CD8-positive, alpha-beta memory T cell (primary cell): ENCODE measurements around the gene CYP4F3. TPM values are rescaled to one million over a fixed set of nuclear protein-coding genes. Genes with fewer than 3 reads are reported as not detected.
"Not testable (repeated sequence)": the region's sequence is repeated elsewhere in the genome, so short reads cannot be mapped to it uniquely, and the experiment has no call there.

Source experiments
- CTCF ChIA-PET: fragments of 350-600 bp; sonication (Branson Sonifier 250); formaldehyde crosslinking; loops from one replicate; lab custom pipeline; 2021; ENCODE audit warnings: antibody characterized with exemption; lab: Charles Lee
- POLR2A ChIA-PET: fragments of 350-600 bp; sonication (Branson Sonifier 250); formaldehyde crosslinking; loops from one replicate; lab custom pipeline; 2021; ENCODE audit warnings: antibody characterized with exemption; lab: Charles Lee
- DNase-seq, 5 donors: peaks; one replicate each; pipeline versions ENCODE4 v3.0.0 to v3.0.0-alpha.2; 2020 to 2022; ENCODE audit warnings: mixed read lengths in 1 of 5
- H3K27ac ChIP-seq: one replicate; pipeline ENCODE4 v1.7.0; 2013; ENCODE audit warnings: low read depth, mild to moderate bottlenecking, low read length, moderate library complexity
- H3K27me3 ChIP-seq: 2 replicates; pipeline ENCODE4 v1.7.0; 2013; ENCODE audit warnings: low read length, mild to moderate bottlenecking; ENCODE audit not compliant: insufficient read depth, poor library complexity, severe bottlenecking
- H3K36me3 ChIP-seq: 2 replicates; pipeline ENCODE4 v1.7.0; 2013; ENCODE audit warnings: mild to moderate bottlenecking, low read length, moderate library complexity; ENCODE audit not compliant: insufficient read depth
- H3K4me1 ChIP-seq: 2 replicates; pipeline ENCODE4 v1.7.0; 2013; ENCODE audit warnings: mild to moderate bottlenecking, low read length, moderate library complexity; ENCODE audit not compliant: insufficient read depth
- H3K4me3 ChIP-seq: 2 replicates; pipeline ENCODE4 v1.7.0; 2013; ENCODE audit warnings: mild to moderate bottlenecking, low read length
- H3K9me3 ChIP-seq: 2 replicates; pipeline ENCODE4 v1.7.0; 2013; ENCODE audit warnings: mild to moderate bottlenecking, low read length
- H3K27ac Mint-ChIP-seq, 8 donors: one replicate each; pipeline ENCODE4 v1.8.0; 2020 to 2021; ENCODE audit warnings: mixed read lengths in 8 of 8, mild to moderate bottlenecking in 6 of 8, inconsistent platforms in 3 of 8, moderate library complexity in 3 of 8
- H3K27me3 Mint-ChIP-seq, 2 donors: one replicate each; pipeline ENCODE4 v1.8.0; 2020 to 2021; ENCODE audit warnings: mixed read lengths in 2 of 2, mild to moderate bottlenecking in 1 of 2, moderate library complexity in 1 of 2
- H3K36me3 Mint-ChIP-seq, 3 donors: one replicate each; pipeline ENCODE4 v1.8.0; 2020 to 2021; ENCODE audit warnings: mixed read lengths in 3 of 3, inconsistent platforms in 1 of 3, mild to moderate bottlenecking in 1 of 3
- H3K4me1 Mint-ChIP-seq, 3 donors: one replicate each; pipeline ENCODE4 v1.8.0; 2020 to 2021; ENCODE audit warnings: mixed read lengths in 3 of 3, inconsistent platforms in 1 of 3, mild to moderate bottlenecking in 1 of 3
- H3K4me3 Mint-ChIP-seq, 7 donors: one replicate each; pipeline ENCODE4 v1.8.0; 2020 to 2021; ENCODE audit warnings: mixed read lengths in 7 of 7, mild to moderate bottlenecking in 6 of 7, moderate library complexity in 4 of 7, inconsistent platforms in 2 of 7
- H3K9me3 Mint-ChIP-seq, 5 donors: one replicate each; pipeline ENCODE4 v1.8.0; 2020 to 2022; ENCODE audit warnings: mixed read lengths in 5 of 5, mild to moderate bottlenecking in 3 of 5, moderate library complexity in 2 of 5, inconsistent platforms in 1 of 5
- polyA plus RNA-seq: library from polyadenylated mRNA; unstranded; fragments of 300-500 nt; fragmentation: Illumina TruSeq; gene quantifications from one replicate; pipeline ENCODE4 v1.2.3, GENCODE V29; 2021
- total RNA-seq, 2 experiments: library from RNA; stranded (reverse); gene quantifications; one replicate each; pipeline ENCODE4 v1.2.3, GENCODE V29; 2021

The CYP4F3 gene
- total and polyA plus RNA-seq, 3 experiments from 2014 or later, result 0.16 to 0.28 TPM; not detected in 1

DNA sequence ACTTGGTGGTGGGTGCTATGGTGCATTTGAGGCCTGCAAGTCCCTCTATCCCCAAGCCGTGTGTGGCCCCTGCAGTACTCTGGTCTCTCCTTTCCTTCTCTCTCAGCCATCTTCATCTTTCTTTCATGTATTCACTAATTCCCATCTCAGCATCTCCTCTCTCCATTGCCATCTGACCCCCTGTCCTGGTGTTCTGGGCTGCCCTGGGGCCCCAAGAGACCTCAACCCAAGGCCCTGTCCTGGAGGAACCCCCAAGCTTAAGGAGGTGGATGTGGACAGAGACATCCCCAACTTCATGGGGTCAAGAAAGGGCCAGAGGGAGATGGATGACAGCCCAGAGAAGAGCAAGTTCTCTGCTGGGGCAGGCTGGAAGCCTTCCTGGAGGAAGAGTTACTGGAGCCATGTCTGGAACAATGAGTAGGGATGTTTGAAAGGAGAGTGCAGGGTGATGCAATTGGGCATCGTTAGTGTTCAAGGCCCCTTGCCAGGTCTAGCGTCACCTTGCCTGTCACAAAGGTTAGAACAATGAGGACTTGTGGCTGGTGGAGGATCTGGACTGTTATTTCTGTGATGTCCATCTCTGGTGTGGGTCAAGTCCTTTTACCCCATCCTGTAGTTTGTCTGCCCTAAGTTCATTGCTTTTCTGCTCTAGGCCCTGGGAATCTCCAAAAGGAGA is 3.5 kb downstream of the CYP4F3 start:
- Mint-ChIP-seq H3K36me3 (no peaks in the 10 kb centered on the region), H3K9me3 (no peaks in the 10 kb centered on the region), H3K27me3 (peaks cover 7 to 42% of the 10 kb centered on the region in 2 donors), H3K4me3 (no peak overlapping the region), H3K4me1 (peaks cover 2 to 5% (median 3%) of the 10 kb centered on the region in 3 donors), H3K27ac (no peak overlapping the region)
- ChIA-PET POLR2A (no interaction called here), CTCF (no interaction called here)
- Histone ChIP-seq H3K27me3 (no peaks in the 10 kb centered on the region), H3K4me3 (no peak overlapping the region), H3K9me3 (no peaks in the 10 kb centered on the region), H3K36me3 (no peaks in the 10 kb centered on the region), H3K27ac (no peak overlapping the region), H3K4me1 (no peaks in the 10 kb centered on the region)
- no peak for DNase-seq

DNA sequence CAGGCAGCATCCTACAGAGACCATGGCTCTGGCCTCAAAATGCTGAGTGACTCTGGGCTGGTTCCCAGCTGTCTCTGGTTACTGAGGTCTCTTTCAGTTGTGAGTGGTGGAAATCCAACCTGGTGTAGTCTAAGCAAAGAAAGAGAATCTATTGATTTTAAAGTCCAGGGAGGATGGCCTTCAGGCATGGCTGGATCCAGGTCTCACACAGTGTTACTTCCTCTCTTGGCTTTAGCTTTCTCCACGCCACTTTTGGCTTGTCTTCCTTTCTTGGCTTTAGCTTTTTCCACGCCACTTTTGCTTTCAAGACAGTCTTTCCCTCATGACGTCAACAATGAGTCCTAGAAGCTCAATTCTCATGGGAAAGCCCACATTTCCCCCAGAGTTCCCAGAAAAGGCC is 4.1 kb downstream of the CYP4F3 start:
- Mint-ChIP-seq H3K27me3 (peaks cover 7 to 36% of the 10 kb centered on the region in 2 donors), H3K4me3 (no peak overlapping the region), H3K36me3 (no peaks in the 10 kb centered on the region), H3K4me1 (peaks cover 2 to 5% (median 3%) of the 10 kb centered on the region in 3 donors), H3K27ac (peak overlapping the region in 1 of 8 donors; percentile 21), H3K9me3 (no peaks in the 10 kb centered on the region)
- Histone ChIP-seq H3K36me3 (no peaks in the 10 kb centered on the region), H3K27ac (no peak overlapping the region), H3K4me1 (no peaks in the 10 kb centered on the region), H3K4me3 (no peak overlapping the region), H3K27me3 (no peaks in the 10 kb centered on the region), H3K9me3 (no peaks in the 10 kb centered on the region)
- no peak for DNase-seq
- POLR2A ChIA-PET, result no interaction called here
- CTCF ChIA-PET, result no interaction called here

DNA sequence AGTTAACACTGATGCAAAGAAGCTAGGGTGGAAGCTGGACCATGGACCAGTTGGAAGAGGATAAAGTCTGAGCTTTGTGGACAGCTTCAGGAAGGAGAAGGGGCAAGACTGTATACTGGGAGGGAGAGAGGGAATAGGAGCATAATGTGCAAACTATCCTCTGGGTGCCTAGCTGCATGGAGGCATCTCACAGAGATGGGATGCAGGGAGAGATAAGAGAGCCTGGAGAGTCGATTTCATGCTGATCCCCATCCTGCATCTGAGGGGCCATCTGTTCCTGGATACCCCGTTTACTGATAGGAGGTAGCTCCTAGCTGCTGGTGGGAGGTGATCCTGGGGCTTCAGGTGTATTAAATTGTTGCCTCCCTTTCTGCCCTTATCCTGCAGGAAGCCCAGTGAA is 8.8 kb downstream of the CYP4F3 start:
- H3K4me1 Mint-ChIP-seq, result no peaks in the 10 kb centered on the region
- peak overlapping the region in 1 of 7 donors; percentile 23 for H3K4me3 Mint-ChIP-seq
- no peaks in the 10 kb centered on the region for H3K27me3 ChIP-seq
- H3K9me3 Mint-ChIP-seq, result no peaks in the 10 kb centered on the region
- no peaks in the 10 kb centered on the region for H3K36me3 Mint-ChIP-seq
- no peak for DNase-seq
- H3K36me3 ChIP-seq, result no peaks in the 10 kb centered on the region
- no peak overlapping the region for H3K27ac ChIP-seq
- no peaks in the 10 kb centered on the region for H3K4me1 ChIP-seq
- peaks cover 7 to 35% of the 10 kb centered on the region in 2 donors for H3K27me3 Mint-ChIP-seq
- ChIA-PET CTCF (interaction anchor here (0.9 kb wide), 1 partner anchor 13 kb away, joined by 3 read pairs; no protein-coding TSS in a partner anchor), POLR2A (no interaction called here)
- no peak overlapping the region for H3K4me3 ChIP-seq
- H3K9me3 ChIP-seq, result no peaks in the 10 kb centered on the region
- no peak overlapping the region for H3K27ac Mint-ChIP-seq

- H3K36me3 Mint-ChIP-seq, H3K27me3 ChIP-seq, H3K36me3 ChIP-seq, H3K4me3 Mint-ChIP-seq, H3K4me1 ChIP-seq, H3K9me3 Mint-ChIP-seq, H3K27ac Mint-ChIP-seq, DNase-seq, H3K4me1 Mint-ChIP-seq, H3K9me3 ChIP-seq, H3K4me3 ChIP-seq, H3K27ac ChIP-seq, POLR2A ChIA-PET: not testable (repeated sequence)
- CTCF ChIA-PET, result interaction anchor here (0.9 kb wide), 1 partner anchor 14 kb away, joined by 3 read pairs; no protein-coding TSS in a partner anchor
- H3K27me3 Mint-ChIP-seq, result peaks cover 8 to 37% of the 10 kb centered on the region in 2 donors
These were observed 9.4 kb downstream of the CYP4F3 start for GRCh38 chr19:15650123-15650522.

GRCh38 chr19:15651791-15652190 is 11.1 kb downstream of the CYP4F3 start:
- Histone ChIP-seq H3K36me3 (no peaks in the 10 kb centered on the region), H3K27ac (no peak overlapping the region), H3K27me3 (no peaks in the 10 kb centered on the region), H3K4me3 (no peak overlapping the region), H3K9me3 (no peaks in the 10 kb centered on the region), H3K4me1 (no peaks in the 10 kb centered on the region)
- Mint-ChIP-seq H3K27me3 (peaks cover 5 to 37% of the 10 kb centered on the region in 2 donors), H3K27ac (no peak overlapping the region), H3K4me1 (no peaks in the 10 kb centered on the region), H3K4me3 (no peak overlapping the region), H3K36me3 (no peaks in the 10 kb centered on the region), H3K9me3 (no peaks in the 10 kb centered on the region)
- DNase-seq, result no peak
- POLR2A ChIA-PET, result no interaction called here
- CTCF ChIA-PET, result no interaction called here

DNA sequence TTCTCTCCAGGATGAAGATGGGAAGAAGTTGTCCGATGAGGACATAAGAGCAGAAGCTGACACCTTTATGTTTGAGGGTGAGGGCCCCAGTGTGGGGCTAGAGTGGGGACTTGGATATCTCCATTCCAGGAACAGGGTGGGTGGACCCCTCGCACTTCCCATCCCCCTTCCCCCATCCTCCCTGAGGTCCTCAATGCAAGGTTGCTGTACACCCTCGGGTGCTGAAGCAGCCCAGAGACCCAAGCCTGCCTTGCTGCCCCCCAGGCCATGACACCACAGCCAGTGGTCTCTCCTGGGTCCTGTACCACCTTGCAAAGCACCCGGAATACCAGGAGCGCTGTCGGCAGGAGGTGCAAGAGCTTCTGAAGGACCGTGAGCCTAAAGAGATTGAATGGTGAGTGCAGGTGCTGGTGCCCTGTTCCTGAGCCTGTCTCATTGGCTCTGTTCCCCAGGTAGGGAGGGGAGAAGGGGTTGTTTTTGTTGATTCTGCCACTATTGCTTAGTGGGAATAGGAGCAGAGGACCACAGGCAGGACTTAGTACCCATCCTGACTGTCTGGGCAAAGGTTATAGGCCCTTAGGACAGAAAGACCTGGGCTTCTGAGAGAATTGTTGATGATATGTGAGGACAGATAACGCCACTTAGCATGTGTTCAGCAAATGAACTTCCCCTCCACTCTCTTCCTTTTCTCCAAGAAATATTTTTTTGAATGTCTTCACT is 12.0 kb downstream of the CYP4F3 start:
- H3K27ac ChIP-seq, result no peak overlapping the region
- ChIA-PET CTCF (no interaction called here), POLR2A (no interaction called here)
- Mint-ChIP-seq H3K4me1 (no peaks in the 10 kb centered on the region), H3K4me3 (no peak overlapping the region), H3K36me3 (no peaks in the 10 kb centered on the region), H3K9me3 (no peaks in the 10 kb centered on the region), H3K27ac (no peak overlapping the region), H3K27me3 (peaks cover 5 to 43% of the 10 kb centered on the region in 2 donors)
- no peaks in the 10 kb centered on the region for H3K9me3 ChIP-seq
- H3K4me1 ChIP-seq, result no peaks in the 10 kb centered on the region
- H3K36me3 ChIP-seq, result no peaks in the 10 kb centered on the region
- DNase-seq, result no peak
- H3K4me3 ChIP-seq, result no peak overlapping the region
- no peaks in the 10 kb centered on the region for H3K27me3 ChIP-seq

DNA sequence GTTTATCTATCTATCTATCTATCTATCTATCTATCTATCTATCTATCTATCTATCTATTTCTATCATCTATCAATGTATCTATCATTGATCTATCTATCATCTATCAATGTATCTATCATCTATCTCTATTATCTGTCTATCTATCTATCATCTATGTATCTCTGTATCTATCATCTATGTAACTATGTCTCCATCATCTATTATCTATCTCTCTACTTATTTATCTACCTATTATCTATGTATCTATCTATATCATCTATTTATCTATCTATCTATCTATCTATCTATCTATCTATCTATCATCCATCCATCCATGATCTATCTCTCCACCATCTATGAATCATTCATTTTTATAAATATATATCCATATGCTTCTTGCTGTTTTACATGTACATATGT is 15.8 kb downstream of the CYP4F3 start:
- H3K4me3 Mint-ChIP-seq, result no peak overlapping the region
- Histone ChIP-seq H3K4me1 (no peaks in the 10 kb centered on the region), H3K27me3 (no peaks in the 10 kb centered on the region), H3K36me3 (no peaks in the 10 kb centered on the region), H3K9me3 (no peaks in the 10 kb centered on the region), H3K27ac (no peak overlapping the region), H3K4me3 (no peak overlapping the region)
- ChIA-PET POLR2A (no interaction called here), CTCF (no interaction called here)
- H3K36me3 Mint-ChIP-seq, result peaks cover 0 to 3% (median 0%) of the 10 kb centered on the region in 3 donors
- H3K4me1 Mint-ChIP-seq, result no peaks in the 10 kb centered on the region
- H3K27me3 Mint-ChIP-seq, result peaks cover 7 to 58% of the 10 kb centered on the region in 2 donors
- H3K27ac Mint-ChIP-seq, result no peak overlapping the region
- H3K9me3 Mint-ChIP-seq, result no peaks in the 10 kb centered on the region
- no peak for DNase-seq

GRCh38 chr19:15663247-15663646 is 22.6 kb downstream of the CYP4F3 start:
- no peaks in the 10 kb centered on the region for H3K36me3 ChIP-seq
- Mint-ChIP-seq H3K9me3 (peaks cover 0 to 3% (median 0%) of the 10 kb centered on the region in 5 donors), H3K36me3 (peaks cover 0 to 4% (median 0%) of the 10 kb centered on the region in 3 donors), H3K4me3 (no peak overlapping the region), H3K27ac (no peak overlapping the region), H3K27me3 (peaks cover 11 to 49% of the 10 kb centered on the region in 2 donors), H3K4me1 (no peaks in the 10 kb centered on the region)
- no peak for DNase-seq
- no peak overlapping the region for H3K4me3 ChIP-seq
- H3K4me1 ChIP-seq, result no peaks in the 10 kb centered on the region
- no peaks in the 10 kb centered on the region for H3K9me3 ChIP-seq
- ChIA-PET CTCF (no interaction called here), POLR2A (no interaction called here)
- H3K27ac ChIP-seq, result no peak overlapping the region
- H3K27me3 ChIP-seq, result peaks cover 4% of the 10 kb centered on the region
